Amniotic epithelial cell (primary cell): ENCODE results near the gene SOX6.
A peak's percentile ranks its signal among the peaks of the same experiment; 100 is the strongest.

Experiments used
- DNase-seq: peaks from one replicate; pipeline ENCODE4 v3.0.0-alpha.2; 2010; ENCODE audit warnings: low read depth

SOX6 gene

DNA sequence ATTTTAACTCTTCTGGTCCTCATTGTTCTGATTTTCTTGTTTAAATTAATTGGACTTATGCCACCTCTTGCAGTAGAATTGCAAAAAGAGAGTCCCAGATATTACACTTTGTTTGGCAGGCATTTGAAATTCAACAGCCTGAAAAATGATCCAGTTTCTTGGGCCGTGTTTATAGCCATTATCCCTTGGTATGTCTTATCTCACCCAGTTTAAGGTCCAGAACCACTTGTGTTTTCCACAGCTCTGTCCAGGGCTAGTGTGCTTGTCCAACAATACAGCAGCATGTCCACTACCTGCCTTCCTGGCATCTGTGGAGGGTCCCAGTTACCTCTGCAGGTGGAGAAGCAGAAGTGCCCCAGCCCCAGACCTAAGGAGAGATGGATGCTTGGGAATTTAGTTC, 397.4 kb downstream of the SOX6 start:
- no peak for DNase-seq

DNA sequence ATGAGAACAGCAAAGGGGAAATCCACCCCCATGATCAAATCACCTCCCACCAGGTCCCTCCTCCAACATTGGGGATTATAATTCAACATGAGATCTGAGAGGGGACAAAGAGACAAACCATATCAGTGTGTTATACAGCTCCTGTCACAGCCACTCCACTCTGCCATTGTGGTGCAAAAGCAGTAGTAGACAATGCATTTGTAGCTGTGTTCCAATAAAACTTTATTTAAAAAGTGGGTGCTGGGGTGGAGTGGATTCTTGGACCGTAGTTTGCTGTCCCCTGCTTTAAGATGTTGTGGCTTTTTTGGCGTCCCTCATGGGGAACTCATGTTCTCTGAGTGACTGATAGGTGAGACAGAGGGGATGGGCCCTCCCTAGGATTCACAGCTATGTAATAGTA, 399.1 kb downstream of the SOX6 start:
- DNase-seq, result no peak

DNA sequence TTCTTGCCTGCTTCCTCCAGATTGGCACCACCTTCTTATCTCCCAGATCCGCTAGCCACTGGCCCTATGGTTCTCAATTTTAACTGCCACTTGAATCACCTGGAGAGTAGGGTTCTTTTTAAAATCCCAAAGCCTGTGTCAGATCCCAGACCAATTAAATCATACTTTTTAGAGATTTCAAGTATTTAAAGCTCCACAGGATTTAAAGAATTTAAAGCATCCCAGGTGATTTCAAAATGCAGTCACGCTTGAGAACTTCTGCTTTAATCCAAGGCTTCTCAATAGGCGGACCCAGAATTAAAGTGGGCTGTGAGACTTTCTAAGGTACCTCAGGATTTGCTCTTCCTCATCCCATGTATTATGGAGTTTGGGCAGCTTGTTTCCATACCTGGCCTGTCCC, 400.0 kb downstream of the SOX6 start:
- DNase-seq, result no peak

DNA sequence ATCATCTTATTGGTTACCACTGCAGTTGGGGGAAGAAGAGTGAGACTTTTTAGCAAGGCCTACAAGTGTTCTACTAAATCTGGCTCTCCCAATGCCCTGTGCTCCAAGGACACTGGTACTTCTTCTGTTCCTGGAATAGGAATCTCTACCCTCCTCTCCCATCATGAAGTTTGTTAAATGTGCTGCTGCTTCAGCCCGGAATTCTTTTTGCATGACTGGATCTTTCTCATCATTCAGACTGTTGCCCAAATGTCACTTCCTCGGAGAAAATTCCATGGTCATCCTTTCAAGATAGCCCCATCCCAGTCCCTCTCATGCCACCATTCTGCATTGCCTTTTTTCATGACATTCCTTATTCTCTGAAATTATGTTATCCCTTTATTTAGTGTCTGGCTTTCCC, 400.8 kb downstream of the SOX6 start:
- DNase-seq, result peak; percentile 23

DNA sequence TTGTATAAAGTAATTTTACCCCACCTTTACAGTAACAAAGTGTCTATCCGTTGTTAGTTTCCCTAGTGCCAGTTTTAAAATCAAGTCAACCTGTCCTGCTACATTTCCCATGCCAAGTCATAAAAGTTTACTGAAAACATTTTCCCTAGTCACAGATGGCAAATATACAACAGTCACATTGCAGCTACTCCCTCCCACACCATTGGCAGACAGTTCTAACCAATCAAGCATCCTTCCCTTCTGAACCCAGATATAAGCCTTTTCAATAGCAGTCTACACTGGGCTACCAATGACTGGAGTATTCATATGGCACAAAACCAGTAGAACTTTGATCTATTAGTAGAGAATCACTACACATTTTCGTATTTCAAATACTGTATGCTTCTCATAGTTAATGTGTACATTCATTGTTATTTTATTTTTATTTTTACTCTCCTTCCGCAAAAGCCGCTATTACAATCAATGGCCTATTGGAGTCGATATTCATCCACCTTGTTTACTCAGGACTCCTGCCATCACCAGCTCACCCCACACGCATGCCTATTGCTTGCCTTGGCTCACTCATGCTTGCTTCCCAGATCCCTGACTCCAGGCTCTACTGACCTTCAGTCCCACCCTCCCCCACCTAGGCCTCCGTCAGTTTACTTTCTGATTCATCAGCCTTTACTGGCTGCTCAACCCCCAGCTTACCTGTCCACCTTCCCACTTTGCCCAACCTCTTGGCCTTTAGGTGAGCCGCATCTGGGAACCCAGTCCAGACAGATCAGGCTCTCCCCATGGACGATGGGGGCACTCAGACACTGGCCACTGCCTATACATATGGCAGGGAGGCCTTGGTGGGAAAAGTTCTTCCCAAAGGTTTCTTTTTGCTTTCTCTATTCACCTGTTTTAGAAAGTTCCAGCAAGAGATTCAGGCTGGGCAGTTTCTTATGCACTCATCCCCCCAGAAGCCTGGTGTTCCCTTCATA, 408.4 kb downstream of the SOX6 start:
- no peak for DNase-seq

DNA sequence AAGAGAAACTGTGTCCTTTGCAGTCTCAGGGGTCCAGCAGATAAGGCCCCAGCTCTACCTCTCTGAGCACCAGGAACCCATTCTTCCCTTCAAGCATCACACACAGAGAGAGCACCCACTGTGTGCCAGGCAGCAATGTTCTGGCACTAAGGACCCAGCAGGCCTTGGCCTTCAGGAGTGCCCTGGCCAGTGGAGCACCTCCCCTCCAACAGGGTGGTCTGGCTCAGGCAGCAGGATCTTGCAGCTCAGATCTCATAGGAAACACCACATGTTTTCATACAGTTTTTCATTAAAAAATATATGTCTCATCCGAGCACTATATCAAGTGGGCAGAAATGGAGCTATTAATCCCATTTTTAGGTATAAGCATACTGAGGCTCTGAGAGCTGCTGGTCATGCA, 410.6 kb downstream of the SOX6 start:
- DNase-seq, result no peak

DNA sequence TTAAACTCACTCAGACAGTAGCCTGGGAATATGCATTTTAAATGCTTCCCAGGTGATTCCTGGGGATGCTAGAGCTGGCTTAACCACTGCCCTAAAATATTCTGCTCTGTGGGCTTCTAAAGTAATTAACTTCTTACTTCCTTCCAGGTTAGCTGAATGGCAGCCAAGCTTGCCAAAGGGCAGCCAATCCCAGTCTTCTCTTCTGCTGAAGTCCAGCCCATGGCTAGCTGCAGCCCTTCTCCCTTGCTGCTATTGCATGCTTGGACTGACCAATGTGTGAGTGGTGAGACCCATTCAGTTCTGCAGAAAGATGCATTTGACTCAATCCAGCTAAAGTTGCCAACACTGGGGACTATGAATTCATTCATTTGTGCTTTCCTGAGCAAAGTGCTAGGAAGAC, 411.9 kb downstream of the SOX6 start:
- no peak for DNase-seq

DNA sequence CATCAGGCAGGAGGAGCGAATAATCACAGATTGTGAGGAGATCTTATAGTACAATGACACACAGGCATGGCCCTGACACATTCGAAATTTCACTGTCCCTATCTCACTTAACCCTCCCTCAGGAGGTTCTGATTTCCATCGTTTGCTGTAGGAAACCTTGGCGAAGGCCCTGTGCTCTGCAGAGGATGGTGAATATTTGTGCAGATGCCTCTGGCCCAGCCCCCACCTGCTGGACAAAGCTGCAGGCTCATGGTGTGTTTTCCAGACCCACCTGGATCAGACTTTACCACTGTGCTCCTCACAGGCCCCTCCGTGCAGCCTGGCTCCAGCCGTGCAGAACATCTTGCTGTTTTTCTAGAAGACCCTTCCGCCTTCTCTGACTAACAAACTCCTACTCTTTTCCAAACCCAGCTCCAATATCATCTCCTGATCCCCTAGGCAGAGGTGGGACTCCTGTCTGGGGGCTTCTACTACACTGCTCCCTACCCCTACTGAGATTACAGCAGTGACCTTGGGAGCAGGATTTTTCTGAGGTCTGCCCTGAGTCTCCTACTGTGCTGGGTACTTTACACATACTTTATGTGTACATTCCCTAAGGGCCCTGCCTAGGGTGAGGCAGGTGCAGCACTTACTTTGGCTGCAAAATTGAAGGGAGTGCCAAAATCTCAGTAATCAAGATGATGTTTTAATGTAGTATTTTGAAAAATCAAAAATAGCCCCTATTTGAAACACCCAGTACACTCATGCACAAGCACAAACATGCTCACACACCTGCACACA, 412.7 kb downstream of the SOX6 start:
- DNase-seq, result no peak

DNA sequence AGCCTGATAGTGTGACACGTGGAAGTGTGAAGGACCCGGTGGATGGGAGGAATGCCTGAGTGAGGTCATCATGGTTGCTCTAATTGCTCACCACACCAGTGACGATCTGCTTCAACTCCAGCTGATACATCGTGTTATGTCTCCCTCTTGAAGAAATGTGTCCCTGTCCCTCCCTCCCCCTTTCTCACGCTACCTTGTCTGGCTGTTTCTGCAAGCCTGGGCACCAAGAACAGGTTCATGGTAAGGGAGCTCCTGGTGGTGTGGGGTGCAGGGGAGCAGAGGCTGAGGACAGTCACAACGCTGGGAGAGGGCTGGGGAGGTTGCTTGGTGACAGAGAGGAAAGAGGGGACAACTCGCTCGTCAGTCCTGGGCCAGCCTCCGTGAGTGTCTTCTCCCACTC, 413.4 kb downstream of the SOX6 start:
- no peak for DNase-seq

DNA sequence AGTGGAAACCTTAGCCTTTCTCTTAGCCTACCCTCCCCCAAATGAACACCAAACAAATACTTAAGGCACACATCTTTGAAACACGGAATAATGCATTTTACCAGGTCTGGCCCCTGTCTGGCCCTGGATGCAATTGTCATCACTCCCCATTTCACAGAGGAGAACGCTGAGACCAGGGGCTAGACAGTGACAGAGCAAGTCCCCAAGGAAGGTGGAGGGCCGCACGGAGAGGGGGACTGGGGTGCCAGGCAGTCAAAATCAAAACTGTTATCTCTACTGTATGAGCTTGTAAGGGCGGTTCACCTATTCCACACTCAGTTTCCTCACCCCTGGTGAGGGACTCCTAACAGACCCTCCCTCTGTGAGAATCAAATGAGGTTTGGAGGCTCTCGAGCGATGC, 414.2 kb downstream of the SOX6 start:
- no peak for DNase-seq

DNA sequence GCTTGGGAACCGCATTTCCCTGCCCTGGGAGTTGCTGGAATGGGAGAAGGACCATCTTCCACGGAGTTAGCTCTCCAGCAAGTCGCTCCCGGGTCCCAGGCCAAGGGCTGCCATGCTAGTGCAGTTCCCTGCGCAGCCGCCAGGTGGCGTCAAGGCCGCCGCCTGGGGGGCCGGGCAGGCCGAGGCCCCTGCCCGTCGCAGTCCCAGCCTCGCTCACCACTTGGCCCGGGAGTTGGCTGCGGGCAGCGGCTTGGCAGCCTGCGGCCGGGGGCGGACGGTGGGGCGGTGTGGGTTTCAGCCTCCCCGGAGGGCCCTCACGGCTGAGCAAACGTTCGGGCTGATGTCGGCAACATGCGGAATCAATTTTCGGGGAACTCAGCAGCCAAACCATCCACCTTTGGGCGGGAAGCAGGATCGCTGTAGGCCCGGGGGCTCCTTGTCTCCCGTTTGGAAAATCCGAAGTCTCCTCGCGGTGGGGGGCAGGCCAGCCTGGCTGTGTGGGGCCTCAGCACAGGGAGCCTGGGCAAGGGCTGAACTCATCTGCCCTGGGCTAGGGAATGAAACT, 415.1 kb downstream of the SOX6 start:
- DNase-seq, result no peak

DNA sequence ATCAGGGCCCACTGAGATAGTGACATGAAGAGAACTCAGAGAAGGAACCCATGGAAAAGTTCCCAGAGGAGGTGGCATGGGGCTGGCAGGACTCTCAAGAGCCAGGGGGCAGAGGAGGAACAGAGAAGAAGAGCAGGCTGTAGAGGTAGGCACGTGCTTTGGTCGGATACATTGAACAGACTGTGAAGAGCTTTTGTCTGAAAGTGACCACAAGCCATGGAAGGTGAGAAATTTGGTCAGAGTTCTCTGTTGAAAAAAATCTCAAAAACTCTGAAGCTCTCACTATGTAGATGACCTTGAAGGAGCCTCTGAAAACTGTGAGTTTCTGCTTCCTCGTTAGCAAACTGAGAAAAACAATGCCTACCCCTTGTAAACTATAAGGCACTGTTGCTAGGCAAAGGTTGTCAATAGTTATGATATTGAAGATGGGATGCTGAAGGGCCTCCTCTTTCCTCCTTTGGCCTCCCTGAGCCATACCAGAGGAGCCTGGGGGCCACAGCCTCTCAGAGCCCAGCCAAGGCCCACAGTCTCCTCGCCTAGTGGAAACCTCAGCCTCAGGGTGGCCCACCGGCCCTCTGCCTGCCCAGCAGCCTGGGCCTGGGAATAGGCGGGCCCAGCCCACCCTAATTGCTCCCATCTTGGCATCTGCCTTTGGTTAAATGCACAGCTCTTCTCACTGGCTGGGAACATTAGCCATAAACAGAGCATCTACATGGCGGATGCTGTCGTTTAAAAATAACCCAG, 415.7 kb downstream of the SOX6 start:
- no peak for DNase-seq

DNA sequence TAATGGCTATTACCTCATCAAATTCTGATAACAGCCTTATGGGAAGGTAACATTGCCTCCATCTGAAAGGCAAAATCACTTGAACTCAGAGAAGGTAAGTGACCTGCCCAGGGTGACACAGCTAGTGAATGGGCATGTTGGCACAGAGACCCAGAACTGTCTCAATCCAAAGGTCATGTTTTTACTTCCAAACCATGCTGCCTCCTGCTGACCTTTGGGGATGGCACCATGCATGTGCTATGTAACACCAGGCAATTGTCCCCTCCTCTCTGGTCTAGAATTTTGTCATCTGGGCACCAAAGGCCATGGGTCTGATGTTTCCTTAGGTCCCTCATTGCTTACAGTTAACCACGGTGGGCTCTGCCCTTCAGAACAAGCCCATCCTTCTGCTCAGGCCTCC, 417.4 kb downstream of the SOX6 start:
- DNase-seq, result no peak

DNA sequence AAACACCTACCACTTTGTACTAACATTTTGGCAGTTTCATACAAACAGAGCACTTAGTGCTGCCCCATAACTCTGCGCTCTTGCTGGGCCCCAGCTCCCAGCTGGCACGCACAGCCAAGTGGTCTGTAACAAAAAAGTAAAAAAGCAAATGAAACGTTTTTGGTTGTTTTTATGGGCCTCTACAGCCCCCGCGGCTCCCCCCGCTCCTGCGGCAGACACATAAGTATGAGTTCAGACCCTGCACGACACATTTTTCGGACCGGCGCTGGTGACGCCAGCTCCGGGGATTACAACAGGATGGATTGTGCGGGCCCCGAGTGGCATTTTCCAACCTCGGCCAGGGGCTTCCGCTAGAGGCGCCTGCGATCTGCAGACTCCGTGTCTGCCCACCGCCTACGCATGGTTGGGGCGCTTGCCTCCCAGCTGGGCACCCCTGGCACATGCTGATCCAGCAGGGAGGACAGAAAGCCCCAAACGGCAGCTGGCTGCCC, 418.2 kb downstream of the SOX6 start:
- DNase-seq, result no peak

DNA sequence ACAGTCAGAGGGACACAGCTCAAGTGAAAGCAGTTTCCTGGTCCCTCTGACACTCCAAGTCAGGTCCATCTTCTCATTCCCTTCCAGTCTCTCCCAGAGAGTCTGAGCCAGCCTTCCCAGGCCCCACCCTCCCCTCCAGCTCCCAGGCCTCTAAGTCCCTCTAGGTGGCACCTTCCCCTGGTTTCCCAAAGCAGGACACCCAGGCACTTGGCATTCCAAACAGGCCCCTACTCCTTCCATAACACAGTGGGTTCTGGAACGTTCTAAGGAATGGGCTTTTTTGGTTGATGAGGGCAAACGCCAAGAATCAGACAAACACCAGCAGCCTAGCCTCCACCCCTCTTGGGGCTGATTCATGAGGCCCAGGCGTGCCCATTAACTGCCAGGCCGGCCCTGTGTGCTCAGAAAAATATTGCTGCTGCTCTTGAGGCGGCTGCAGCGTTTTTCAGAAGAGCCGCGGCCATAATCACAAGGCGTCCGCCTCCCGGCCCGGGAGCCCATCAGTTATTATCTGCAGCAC, 418.7 kb downstream of the SOX6 start:
- DNase-seq, result peak; percentile 20

DNA sequence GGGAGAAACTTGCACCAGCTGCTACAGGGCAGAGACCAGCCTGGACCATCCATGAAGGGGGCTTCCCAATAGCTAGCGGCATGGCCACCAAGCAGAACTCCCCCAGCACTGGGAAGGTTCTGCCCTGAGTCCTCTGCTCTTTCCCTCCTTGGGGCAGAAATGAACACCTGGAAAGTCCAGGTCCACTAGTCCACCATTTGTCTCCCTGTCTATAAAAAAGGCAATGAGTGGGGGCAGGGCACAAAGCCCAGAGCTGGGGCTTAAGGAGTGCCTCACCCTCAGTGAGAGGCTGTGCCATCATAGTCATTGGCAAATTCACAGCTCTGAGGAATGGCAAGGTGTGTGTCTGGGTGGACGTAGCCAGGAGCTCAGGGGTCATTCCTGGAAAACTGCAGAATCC, 420.3 kb downstream of the SOX6 start:
- DNase-seq, result no peak

DNA sequence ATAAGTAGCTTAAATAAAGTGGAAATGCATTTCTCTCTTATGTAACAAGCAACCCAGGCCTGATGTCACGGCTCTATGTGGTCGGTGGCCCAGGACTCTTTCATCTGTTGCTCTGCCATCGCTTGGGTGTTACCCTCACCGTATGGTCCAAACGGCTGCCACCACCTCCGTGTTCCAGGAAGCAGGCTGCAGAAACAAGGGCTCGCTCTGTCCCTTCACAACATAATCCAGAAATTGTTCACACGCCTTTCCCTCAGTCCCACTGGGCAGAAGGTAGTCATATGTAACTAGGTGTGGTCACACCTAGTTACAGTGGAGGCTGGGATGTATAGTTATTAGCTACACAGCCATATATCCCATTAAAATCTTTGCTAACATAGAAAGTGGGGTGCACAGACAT, 421.0 kb downstream of the SOX6 start:
- no peak for DNase-seq

DNA sequence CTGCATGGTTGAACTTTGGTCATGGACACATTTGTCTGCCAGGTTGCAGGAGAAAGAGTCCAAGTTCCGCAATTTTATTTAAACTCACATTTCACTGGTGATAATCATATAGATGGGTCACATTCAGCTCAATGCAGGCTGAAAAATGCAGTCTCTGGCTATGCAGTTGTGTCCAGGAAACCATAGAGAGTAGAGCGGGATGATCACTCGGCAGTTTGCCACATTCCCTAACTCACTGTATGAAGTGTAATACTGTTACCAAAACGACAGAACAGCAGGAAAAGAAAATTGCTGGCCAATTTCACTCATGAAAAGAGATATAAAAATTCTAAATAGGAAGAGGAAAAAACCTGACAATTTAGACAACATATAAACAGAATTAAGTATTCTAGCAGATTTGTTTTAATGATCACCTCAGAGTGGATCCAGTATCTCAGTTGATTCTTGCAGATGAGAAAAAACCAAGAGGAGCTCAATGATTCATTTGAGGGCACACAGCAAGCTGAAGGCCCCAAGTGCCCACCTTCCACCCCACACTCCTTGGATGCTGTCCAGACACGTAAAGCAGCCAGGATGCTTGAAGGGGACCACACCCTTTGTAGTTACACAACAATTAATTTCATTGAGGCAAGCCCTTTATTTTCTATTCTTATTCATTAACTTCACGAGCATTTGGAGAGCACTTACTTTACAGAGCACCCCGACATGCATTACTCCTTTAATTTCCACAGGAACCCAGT, 422.3 kb downstream of the SOX6 start:
- no peak for DNase-seq

DNA sequence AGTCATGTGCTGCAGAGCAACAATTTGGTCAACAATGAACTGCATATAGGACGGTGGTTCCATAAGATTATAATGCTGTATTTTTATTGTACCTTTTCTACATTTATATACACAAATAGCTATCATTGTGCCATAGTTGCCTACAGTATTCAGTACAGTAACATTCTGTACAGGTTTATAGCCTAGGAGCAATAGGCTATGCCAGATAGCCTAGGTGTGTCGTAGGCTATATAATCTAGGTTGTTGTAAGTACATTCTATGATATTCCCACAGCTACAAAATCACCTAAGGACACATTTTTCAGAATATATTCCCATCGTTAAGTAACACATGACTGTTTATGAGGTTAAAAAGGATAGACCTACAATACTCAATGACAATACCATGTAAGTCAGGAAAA, 423.9 kb downstream of the SOX6 start:
- no peak for DNase-seq

DNA sequence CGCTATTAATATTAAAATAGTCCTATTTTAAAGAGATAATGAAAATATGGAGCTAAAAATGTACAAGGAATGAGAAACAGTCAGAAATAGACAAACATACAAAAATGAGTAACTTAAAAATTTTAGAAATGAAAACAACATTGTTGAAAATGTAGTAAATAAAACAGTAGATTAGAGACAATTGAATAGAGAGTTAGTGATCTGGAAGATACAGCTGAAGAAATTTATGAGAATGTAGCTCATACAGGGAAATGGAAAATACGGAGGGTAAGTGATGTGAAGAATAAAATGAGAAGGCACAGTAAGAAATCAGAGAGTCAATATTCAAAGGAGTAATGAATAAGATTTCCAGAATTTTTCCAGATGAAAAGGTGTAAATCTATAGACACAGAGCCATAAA, 424.8 kb downstream of the SOX6 start:
- no peak for DNase-seq

DNA sequence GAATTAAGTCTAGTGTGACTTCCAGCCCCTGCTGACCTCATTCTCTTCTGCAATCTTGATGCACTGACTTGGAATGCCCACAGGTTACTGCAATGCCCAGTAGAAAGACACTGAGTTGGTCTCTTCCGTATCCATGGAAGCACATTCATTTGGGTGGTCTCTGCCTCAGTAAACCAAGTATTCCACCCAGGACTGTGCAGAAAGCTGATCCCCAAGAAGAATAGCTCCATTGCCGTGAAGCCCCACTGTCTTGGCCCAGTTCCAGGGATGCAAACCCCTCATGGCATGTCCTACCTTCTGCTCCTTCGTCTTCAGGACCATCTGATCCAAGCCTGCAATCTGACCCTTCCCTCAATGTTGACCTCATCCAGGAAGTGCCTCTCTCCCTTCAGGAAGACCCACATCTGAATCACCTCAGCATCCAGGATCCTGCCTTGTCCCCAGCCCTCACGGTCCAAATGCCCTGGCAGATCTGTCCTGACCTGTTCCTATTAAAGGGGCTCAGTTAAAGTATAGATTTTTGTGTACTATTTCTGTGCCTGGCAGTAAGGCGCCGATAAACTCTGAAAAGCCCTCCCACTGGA, 425.8 kb downstream of the SOX6 start:
- DNase-seq, result no peak
